ENCODE data around the gene ZNF888.
"Not testable (repeated sequence)": the region's sequence is repeated elsewhere in the genome, so short reads cannot be mapped to it uniquely, and the experiment has no call there.

The ZNF888 gene

GRCh38 chr19:52856540-52857377, 66.5 kb downstream of the ZNF888 start:
- H3K4me1 Mint-ChIP-seq: peaks cover 34% of the 10 kb centered on the region
- H3K9me3 Mint-ChIP-seq: peaks cover 16% of the 10 kb centered on the region
- H3K27ac Mint-ChIP-seq: peak overlapping the region; percentile 92
- H3K36me3 Mint-ChIP-seq: peaks cover 33% of the 10 kb centered on the region
- not testable (repeated sequence) for H3K27me3 Mint-ChIP-seq
- H3K4me3 Mint-ChIP-seq: peak overlapping the region; percentile 98
